ENCODE results near the gene ITIH5.
"Not testable (repeated sequence)": the region's sequence is repeated elsewhere in the genome, so short reads cannot be mapped to it uniquely, and the experiment has no call there.

ITIH5 gene

GRCh38 chr10:7657552-7657951 lies 9.2 kb downstream of the ITIH5 start:
- CTCF ChIA-PET = no interaction called here
- TF ChIP-seq NFRKB (IDR thresholded peaks at IDR 0.05) = no peak
- no peak for TF ChIP-seq ELF4 (IDR thresholded peaks at IDR 0.05)
- no peak for TF ChIP-seq TARDBP (IDR thresholded peaks at IDR 0.05)
- TF ChIP-seq HDGF (IDR thresholded peaks at IDR 0.05; ENCODE audit: borderline replicate concordance) = no peak
- no peak for TF ChIP-seq SUZ12 (IDR thresholded peaks at IDR 0.05)
- no peak for TF ChIP-seq BHLHE40 (IDR thresholded peaks at IDR 0.05; ENCODE audit: borderline replicate concordance)
- no peak for TF ChIP-seq LEF1 (IDR thresholded peaks at IDR 0.05; ENCODE audit: borderline replicate concordance)
- no peak for TF ChIP-seq FOXK2 (IDR thresholded peaks at IDR 0.05)
- TF ChIP-seq PKNOX1 (IDR thresholded peaks at IDR 0.05) = no peak
- TF ChIP-seq FOXA1 (IDR thresholded peaks at IDR 0.05) = no peak
- TF ChIP-seq FOXM1 (IDR thresholded peaks at IDR 0.05; ENCODE audit: borderline replicate concordance) = no peak
- no peak for TF ChIP-seq ARNT (IDR thresholded peaks at IDR 0.05)
- TF ChIP-seq SP1 (IDR thresholded peaks at IDR 0.05) = no peak
- TF ChIP-seq L3MBTL2 (conservative IDR thresholded peaks at IDR 0.05) = no peak
- no peak for TF ChIP-seq CTBP1 (IDR thresholded peaks at IDR 0.05; ENCODE audit: borderline replicate concordance)
- TF ChIP-seq ZNF384 (IDR thresholded peaks at IDR 0.05) = no peak
- POLR2A ChIA-PET = no interaction called here
- no peak for DNase-seq (ENCODE audit: extremely low spot score)

- DNase-seq (ENCODE audit: extremely low spot score); CTCF ChIA-PET; POLR2A ChIA-PET: not testable (repeated sequence)
These were observed 9.7 kb downstream of the ITIH5 start for GRCh38 chr10:7657079-7657478.

- no peak for TF ChIP-seq SUZ12 (IDR thresholded peaks at IDR 0.05)
- TF ChIP-seq CTBP1 (IDR thresholded peaks at IDR 0.05; ENCODE audit: borderline replicate concordance) = no peak
- no peak for TF ChIP-seq FOXA1 (IDR thresholded peaks at IDR 0.05)
- no peak for TF ChIP-seq ARNT (IDR thresholded peaks at IDR 0.05)
- no peak for TF ChIP-seq TARDBP (IDR thresholded peaks at IDR 0.05)
- no peak for TF ChIP-seq ELF4 (IDR thresholded peaks at IDR 0.05)
- TF ChIP-seq NFRKB (IDR thresholded peaks at IDR 0.05) = no peak
- TF ChIP-seq HDGF (IDR thresholded peaks at IDR 0.05; ENCODE audit: borderline replicate concordance) = no peak
- no peak for TF ChIP-seq FOXK2 (IDR thresholded peaks at IDR 0.05)
- no peak for TF ChIP-seq LEF1 (IDR thresholded peaks at IDR 0.05; ENCODE audit: borderline replicate concordance)
- no peak for TF ChIP-seq ZNF384 (IDR thresholded peaks at IDR 0.05)
- ChIA-PET POLR2A (no interaction called here), CTCF (no interaction called here)
- DNase-seq (ENCODE audit: extremely low spot score) = no peak
These were observed 14.8 kb downstream of the ITIH5 start for GRCh38 chr10:7651853-7652470.

- POLR2A ChIA-PET = no interaction called here
- CTCF ChIA-PET = no interaction called here
- TF ChIP-seq NFRKB (IDR thresholded peaks at IDR 0.05) (no peak), FOXM1 (IDR thresholded peaks at IDR 0.05; ENCODE audit: borderline replicate concordance) (no peak), CTBP1 (IDR thresholded peaks at IDR 0.05; ENCODE audit: borderline replicate concordance) (no peak), LEF1 (IDR thresholded peaks at IDR 0.05; ENCODE audit: borderline replicate concordance) (no peak), PKNOX1 (IDR thresholded peaks at IDR 0.05) (no peak), FOXA1 (IDR thresholded peaks at IDR 0.05) (no peak), SUZ12 (IDR thresholded peaks at IDR 0.05) (no peak), ZNF384 (IDR thresholded peaks at IDR 0.05) (no peak), BHLHE40 (IDR thresholded peaks at IDR 0.05; ENCODE audit: borderline replicate concordance) (no peak), SP1 (IDR thresholded peaks at IDR 0.05) (no peak), FOXK2 (IDR thresholded peaks at IDR 0.05) (no peak), ARNT (IDR thresholded peaks at IDR 0.05) (no peak), TARDBP (IDR thresholded peaks at IDR 0.05) (no peak), L3MBTL2 (conservative IDR thresholded peaks at IDR 0.05) (no peak), HDGF (IDR thresholded peaks at IDR 0.05; ENCODE audit: borderline replicate concordance) (no peak), ELF4 (IDR thresholded peaks at IDR 0.05) (no peak)
- no peak for DNase-seq (ENCODE audit: extremely low spot score)
These were observed 17.0 kb downstream of the ITIH5 start for GRCh38 chr10:7649673-7650300.

GRCh38 chr10:7647062-7647664 lies 19.6 kb downstream of the ITIH5 start:
- no peak for TF ChIP-seq FOXM1 (IDR thresholded peaks at IDR 0.05; ENCODE audit: borderline replicate concordance)
- no peak for TF ChIP-seq NFRKB (IDR thresholded peaks at IDR 0.05)
- TF ChIP-seq L3MBTL2 (conservative IDR thresholded peaks at IDR 0.05) = no peak
- no peak for TF ChIP-seq CTBP1 (IDR thresholded peaks at IDR 0.05; ENCODE audit: borderline replicate concordance)
- TF ChIP-seq LEF1 (IDR thresholded peaks at IDR 0.05; ENCODE audit: borderline replicate concordance) = no peak
- no peak for TF ChIP-seq ELF4 (IDR thresholded peaks at IDR 0.05)
- TF ChIP-seq PKNOX1 (IDR thresholded peaks at IDR 0.05) = no peak
- TF ChIP-seq FOXA1 (IDR thresholded peaks at IDR 0.05) = no peak
- no peak for TF ChIP-seq FOXK2 (IDR thresholded peaks at IDR 0.05)
- TF ChIP-seq TARDBP (IDR thresholded peaks at IDR 0.05) = no peak
- no peak for TF ChIP-seq SUZ12 (IDR thresholded peaks at IDR 0.05)
- TF ChIP-seq HDGF (IDR thresholded peaks at IDR 0.05; ENCODE audit: borderline replicate concordance) = no peak
- no peak for TF ChIP-seq SP1 (IDR thresholded peaks at IDR 0.05)
- no peak for TF ChIP-seq ZNF384 (IDR thresholded peaks at IDR 0.05)
- ChIA-PET POLR2A (no interaction called here), CTCF (no interaction called here)
- no peak for DNase-seq (ENCODE audit: extremely low spot score)

All from HEK293T (cell line).